ENCODE measurements around the gene PCYOX1L.

The PCYOX1L gene

GRCh38 chr5:149357370-149358293, at the start of gene PCYOX1L:
TSS of gene PCYOX1L (plus strand) at chr5:149358046. CDS start at chr5:149358069, 23 bp downstream.
- DNase-seq: peak; percentile 97

DNA sequence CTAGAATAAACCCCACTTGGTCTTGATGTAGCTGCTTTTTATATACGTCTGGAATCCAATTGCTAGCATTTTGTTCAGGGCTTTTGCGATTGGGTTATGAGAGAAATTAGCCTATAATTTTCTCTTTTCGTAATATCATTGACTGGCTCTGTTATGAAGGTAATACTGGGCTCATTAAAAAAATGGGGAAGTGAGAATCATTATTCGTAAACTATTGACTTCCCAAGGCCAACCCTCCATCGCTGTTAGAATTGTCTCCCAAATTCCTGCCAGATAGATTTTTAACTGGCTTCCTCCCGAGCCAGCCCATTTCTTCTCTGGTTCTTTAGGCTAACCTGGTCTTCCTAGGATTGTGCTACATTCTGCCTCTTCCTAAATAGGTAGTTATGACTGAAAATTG, 48.5 kb upstream of the PCYOX1L start:
- DNase-seq: no peak

DNA sequence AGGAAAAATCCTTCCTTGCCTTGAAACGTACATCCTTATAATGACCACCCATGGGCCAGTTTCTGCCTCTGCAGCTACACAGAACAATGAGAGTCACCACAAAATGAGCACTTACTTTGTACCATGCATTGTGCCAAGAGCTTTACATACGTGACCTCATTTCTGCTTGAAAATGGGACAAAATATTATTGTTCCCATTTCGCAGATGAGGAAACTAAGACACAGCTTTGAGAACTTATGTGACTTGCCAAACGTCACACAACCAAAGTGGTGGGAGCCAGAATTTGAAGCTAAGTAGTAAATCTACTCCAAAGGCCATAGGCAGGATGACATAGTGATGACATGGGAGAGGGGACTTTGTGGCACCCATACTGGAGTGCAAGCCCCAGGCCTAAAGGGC, 47.4 kb upstream of the PCYOX1L start:
- DNase-seq: no peak

DNA sequence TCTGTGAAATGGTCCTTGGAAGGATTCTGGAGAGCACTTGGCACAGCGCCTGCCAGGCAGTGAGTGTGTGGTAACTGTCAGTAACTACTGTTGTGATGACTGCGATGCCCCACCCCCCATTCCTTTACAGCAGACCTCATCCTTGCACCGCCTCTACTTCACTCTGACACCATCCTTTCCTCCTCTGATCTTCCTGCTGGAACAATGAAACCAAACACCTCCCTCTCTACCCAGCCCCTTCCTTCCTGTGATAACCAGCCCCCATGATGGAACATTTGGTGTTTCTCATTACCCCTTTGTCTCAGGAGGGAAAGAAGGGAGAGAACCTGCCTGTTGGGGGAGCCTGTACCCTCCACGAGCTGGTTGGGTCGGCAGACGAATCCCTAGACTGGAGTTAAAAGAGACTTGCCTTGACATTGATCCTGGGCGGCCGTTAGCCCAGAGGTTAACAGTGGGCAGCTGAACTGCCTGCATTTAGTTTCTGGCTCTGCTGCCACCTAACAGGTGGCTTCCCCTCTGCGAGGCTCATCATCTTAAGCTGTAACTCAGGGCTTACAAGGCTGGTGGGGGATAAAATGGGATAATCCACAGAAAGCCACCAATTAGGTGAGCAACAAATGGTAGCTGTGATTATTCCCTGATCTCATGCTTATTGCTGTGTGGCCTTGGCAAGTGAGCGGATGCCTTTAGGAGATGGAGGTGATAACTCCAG, 46.7 kb upstream of the PCYOX1L start:
- DNase-seq: no peak

- no peak for DNase-seq
Measured at GRCh38 chr5:149313151-149313841, 44.5 kb upstream of the PCYOX1L start.

DNA sequence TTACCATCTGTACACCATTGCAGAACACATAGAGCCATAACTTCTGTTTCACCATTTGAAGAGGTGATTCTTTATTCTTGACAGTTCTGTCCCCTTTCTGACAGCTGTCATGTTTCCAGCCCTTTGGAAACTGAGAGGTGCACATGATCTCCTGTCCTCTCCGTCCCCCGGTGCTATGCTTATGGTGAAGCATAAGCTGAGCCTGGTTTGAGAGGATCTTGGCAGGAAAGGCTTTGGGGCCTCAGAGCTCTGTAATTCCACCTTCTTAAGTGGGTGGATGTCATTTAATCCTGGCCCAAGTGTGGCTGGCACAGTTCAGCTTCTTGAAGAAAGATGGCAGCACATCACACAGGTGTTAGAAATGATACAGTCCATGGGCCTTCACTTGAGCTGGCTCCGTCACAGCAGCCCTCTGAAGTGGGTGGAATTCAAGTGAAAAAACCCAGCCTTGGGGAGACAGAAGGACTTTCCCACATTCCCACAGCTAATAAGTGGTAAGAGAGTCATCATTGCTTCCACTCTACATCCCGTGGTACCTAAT, 43.2 kb upstream of the PCYOX1L start:
- no peak for DNase-seq

DNA sequence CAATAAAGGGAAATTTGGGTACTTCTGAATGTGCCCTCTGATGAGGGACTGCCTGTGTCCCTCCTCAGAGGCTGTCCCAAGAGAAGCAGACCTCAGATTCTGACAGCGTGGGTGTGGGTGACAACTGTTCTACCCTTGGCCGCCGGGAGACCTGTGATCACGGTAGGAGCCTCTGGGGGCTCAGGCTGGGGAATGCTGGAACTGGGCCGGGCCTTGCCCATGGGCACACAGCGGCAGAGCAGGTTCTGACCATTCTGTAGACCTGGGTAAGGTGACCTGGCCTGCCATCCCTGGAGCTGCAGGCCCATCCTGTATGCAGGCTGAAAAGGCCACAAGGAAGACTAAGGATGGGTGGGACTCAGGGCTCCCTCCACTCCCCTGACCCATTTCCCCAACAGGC, 42.1 kb upstream of the PCYOX1L start:
- DNase-seq: no peak

- peak in 1 of 2 experiments; percentile 8 for DNase-seq
Measured at GRCh38 chr5:149317281-149318048, 40.4 kb upstream of the PCYOX1L start.

DNA sequence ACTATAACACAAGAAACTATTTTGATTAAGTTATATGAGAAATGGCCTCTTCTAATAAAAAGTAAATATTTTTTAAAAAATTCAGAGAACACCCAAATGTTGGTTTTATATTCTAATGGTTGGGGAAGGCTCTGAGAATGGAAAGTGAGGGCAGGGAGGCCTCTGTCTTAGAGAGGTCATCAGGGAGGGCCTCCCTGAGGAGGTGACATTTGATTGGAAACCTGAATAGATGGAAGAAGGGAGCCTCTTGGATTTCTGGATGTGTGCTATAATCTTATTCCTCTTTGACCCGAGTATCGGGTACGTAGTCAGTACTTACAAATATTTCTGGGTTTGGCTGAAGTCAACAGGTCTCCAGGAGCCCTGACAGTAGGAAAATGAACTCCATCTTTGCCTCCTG, 38.7 kb upstream of the PCYOX1L start:
- no peak for DNase-seq

- no peak for DNase-seq
Measured at GRCh38 chr5:149320791-149321330, 37.0 kb upstream of the PCYOX1L start.

GRCh38 chr5:149322518-149322917, 35.3 kb upstream of the PCYOX1L start:
- DNase-seq: no peak

- no peak for DNase-seq
Measured at GRCh38 chr5:149323210-149323609, 34.6 kb upstream of the PCYOX1L start.

GRCh38 chr5:149323621-149324205, 34.1 kb upstream of the PCYOX1L start:
- DNase-seq: no peak

GRCh38 chr5:149324641-149325040, 33.2 kb upstream of the PCYOX1L start:
- DNase-seq: no peak

DNA sequence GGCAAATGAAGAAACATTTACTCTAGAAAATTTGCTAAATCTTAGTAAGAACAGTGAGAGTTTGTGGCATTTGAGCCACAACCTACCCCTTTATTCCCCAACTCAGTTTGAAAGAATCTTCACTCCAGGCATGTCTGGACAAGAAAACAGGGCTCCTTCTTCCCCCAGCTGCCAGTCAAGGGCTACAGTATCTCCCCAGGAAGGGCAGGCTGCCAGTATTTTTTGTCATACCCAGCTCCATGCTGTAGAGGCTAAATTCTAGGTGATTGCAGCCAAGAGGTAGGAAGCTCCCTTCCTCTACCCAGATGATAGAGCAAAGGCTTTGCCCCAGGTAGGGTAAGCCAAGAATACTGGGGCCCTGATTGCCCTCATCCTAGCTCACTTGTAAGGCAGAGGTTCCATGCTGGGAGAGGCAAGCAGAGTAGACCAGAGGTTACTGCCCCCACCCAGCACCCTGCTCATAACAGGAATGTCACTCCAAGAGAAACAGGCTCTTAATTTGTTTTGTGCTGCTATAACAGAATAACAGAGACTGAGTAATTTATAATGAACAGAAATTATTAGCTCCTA, 32.6 kb upstream of the PCYOX1L start:
- no peak for DNase-seq

DNA sequence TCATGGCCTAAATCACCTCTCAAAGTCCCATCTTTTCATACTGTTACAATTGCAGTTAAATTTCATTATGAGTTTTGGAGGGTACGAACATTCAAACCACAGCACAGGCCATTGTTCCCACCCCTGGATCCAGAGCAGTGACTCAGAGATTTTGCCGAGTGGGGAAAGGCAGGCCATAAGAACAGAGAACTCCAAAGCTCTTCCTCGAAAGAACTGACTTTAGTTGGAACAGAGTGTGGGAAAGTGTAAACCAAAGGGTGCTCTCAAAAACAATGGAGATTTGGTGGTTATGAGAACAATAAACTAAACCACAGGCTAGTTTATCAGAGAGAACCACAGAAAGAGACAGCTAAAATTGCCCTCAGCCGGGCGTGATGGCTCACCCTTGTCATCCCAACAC, 32.0 kb upstream of the PCYOX1L start:
- no peak for DNase-seq

DNA sequence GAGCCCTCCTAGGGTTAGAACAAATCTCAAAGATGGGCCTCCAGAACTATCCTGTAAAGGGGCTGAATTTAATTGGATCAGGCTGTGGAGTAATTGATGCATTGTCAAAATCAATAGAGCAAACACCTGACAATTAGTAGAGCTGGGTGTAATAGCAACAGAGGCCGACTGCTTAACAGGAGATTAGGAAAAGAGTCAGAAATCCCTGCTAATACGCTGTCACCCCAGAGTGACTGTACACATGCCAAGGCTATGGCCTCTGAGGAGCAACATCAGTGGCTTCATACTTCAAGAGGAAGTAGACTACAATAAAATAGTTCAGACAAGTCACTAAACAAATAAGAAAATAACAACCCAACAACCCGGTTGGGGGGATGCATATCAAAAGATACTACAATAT, 31.2 kb upstream of the PCYOX1L start:
- no peak for DNase-seq

DNA sequence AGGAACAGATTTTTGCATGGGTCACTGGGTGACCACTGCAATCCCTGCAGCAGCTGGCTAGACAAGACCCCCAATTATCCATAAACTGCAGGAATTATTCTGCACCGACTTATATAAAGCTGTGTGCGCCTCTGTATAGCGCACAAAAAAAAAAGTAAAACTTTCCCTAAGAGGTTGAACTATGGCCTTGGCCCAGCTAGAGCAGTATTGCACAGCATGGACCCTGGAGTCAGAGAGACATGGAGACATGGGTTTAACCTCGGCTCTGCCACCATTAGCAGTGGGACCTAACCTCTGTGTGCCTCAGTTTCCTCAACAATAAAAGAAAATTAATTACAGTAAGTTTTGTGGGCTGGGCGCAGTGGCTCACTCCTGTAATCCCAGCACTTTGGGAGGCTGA, 29.7 kb upstream of the PCYOX1L start:
- no peak for DNase-seq

DNA sequence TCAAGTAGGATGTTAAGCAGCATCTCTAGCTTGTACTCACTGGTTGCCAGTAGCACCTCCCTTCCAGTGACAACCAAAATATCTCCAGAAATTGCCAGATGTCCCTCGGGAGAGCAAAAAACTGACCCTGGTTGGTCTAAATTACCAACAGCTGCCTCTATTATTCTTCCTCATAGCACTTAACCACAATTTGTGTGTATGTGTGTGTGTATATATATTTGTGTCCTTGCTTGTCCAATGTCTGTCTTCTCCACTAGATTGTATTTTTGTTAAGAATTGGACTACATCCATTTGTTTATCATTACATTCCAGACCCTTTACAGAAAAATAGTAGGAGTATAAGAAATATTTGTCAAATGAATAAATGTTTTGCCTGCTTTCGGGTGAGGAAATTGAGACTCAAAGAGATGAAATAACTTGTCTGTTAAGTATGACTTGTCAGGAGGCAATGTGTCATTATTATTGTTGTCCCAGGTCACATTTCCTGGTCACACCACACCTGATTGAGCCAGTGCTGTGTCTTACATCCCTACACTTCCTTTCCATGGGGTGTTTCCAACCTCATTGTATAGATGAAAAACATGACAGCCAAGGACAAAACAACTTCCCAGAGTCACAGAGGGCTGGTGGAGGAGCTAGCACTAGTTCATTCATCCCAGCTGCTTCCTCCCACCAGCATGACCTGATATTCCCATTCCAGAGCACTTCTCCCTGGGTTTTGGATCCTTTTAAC, 24.0 kb upstream of the PCYOX1L start:
- no peak for DNase-seq

DNA sequence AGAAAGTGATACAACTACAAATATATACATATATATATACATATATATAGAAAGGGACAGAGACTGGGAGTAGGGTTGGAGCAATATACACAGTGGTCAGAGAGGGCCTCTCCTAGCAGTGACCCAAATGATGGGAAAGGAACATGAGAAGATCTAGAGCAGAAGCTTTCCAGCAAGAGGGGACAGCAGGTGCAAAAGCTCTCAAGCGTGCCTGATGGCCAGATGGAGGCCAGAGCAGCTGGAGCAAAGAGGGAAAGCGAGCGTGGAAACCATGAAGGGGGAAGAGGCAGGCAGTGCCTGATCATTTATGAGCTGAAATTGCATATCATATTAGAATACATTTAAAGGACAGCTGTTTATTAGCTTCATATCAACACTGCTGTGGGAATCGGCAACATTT, 20.1 kb upstream of the PCYOX1L start:
- DNase-seq: no peak

- no peak for DNase-seq
Measured at GRCh38 chr5:149338364-149338763, 19.5 kb upstream of the PCYOX1L start.
